Psoas muscle (tissue), 8 donors: ENCODE measurements around the gene GPR137. TPM values are rescaled to one million over a fixed set of nuclear protein-coding genes. Genes with fewer than 3 reads are reported as not detected.
A peak's percentile ranks its signal among the peaks of the same experiment; 100 is the strongest.

Experiments used
- ATAC-seq, 4 donors: fragments of 200-7000 bp; cut with Tn5 transposase; one replicate each; pipeline ENCODE4 v1.9.1; 2020; ENCODE audit warnings: moderate library complexity in 3 of 4, mild to moderate bottlenecking in 2 of 4
- DNase-seq, 2 donors: peaks; one replicate each; pipeline ENCODE4 v3.0.0-alpha.2; 2020
- H3K27ac ChIP-seq: fragments of 200-600 bp; one replicate; pipeline ENCODE4 v1.8.0; 2022
- H3K27me3 ChIP-seq, 3 donors: fragments of 200-600 bp in 1 of 3; one replicate each; pipeline versions ENCODE4 v1.6.1 to v1.8.0; 2013 to 2022; ENCODE audit warnings: low read length in 2 of 3, mild to moderate bottlenecking in 2 of 3, moderate library complexity in 1 of 3; ENCODE audit not compliant: insufficient read depth in 3 of 3
- H3K36me3 ChIP-seq, 2 donors: fragments of 200-600 bp in 1 of 2; one replicate each; pipeline versions ENCODE4 v1.6.1 to v1.8.0; 2013 to 2022; ENCODE audit warnings: low read depth in 1 of 2, mild to moderate bottlenecking in 1 of 2, moderate library complexity in 1 of 2; ENCODE audit not compliant: insufficient read depth in 1 of 2
- H3K4me1 ChIP-seq: fragments of 200-600 bp; one replicate; pipeline ENCODE4 v1.8.0; 2022
- H3K4me3 ChIP-seq: fragments of 200-600 bp; one replicate; pipeline ENCODE4 v1.8.0; 2022; ENCODE audit warnings: mild to moderate bottlenecking
- H3K9me3 ChIP-seq: fragments of 200-600 bp; one replicate; pipeline ENCODE4 v1.8.0; 2022
- WGBS, 3 donors: extraction: QIAGEN DNeasy Blood & Tissue Kit; methylation state at CpG; one replicate each; pipeline versions ENCODE4 v1.1.6 to v1.1.7; 2013; 5-methylcytosine and 5-hydroxymethylcytosine counted together
- intact Hi-C, 2 donors: fragments of 100-400 bp; cut with DNase I; formaldehyde crosslinking; loops; one replicate each; pipeline versions ENCODE4 v1.11.0 to v1.14.2; 2022
- polyA plus RNA-seq, 3 donors: library from polyadenylated mRNA; stranded (reverse); fragments of 200-250 nt; gene quantifications; one replicate each; pipeline ENCODE4 v1.2.3, GENCODE V29; 2013
- total RNA-seq, 4 donors: library from RNA; stranded (reverse); fragmentation: NEBNext Ultra II Directional in 2 of 4; extraction: Animal tissue kit (Norgen Biotek cat#: 25700) in 2 of 4; gene quantifications; one replicate each; pipeline versions ENCODE4 v1.2.1 to v1.2.4, GENCODE V29; 2021 to 2023
- TF ChIP-seq, protein P1 (sequence below): fragments of 200-600 bp; IDR thresholded peaks from one replicate; pipeline ENCODE4 v1.8.0; 2022; ENCODE audit warnings: antibody characterized with exemption
- donor health status: healthy with polysubstance abuse.
- donor health status: DM: no; HTN: no; CAD: no; lungs with moderate emphysema.
- donor health status: Bipolar disorder and iron deficiency.
- donor health status: healthy.
- donor health status: DM: yes; HTN: yes; CAD: no.
- donor health status: DM: no; HTN: no; CAD: no.
- donor health status: DM: no; HTN: no; CAD: no.
- donor health status: DM: yes; HTN: yes; CAD: no.

The GPR137 gene
- total and polyA plus RNA-seq, 7 donors: 13.8 to 49.9 (median 17.7) TPM

GRCh38 chr11:64261556-64262080 lies 24.0 kb upstream of the GPR137 start:
- TF ChIP-seq, protein P1, sequence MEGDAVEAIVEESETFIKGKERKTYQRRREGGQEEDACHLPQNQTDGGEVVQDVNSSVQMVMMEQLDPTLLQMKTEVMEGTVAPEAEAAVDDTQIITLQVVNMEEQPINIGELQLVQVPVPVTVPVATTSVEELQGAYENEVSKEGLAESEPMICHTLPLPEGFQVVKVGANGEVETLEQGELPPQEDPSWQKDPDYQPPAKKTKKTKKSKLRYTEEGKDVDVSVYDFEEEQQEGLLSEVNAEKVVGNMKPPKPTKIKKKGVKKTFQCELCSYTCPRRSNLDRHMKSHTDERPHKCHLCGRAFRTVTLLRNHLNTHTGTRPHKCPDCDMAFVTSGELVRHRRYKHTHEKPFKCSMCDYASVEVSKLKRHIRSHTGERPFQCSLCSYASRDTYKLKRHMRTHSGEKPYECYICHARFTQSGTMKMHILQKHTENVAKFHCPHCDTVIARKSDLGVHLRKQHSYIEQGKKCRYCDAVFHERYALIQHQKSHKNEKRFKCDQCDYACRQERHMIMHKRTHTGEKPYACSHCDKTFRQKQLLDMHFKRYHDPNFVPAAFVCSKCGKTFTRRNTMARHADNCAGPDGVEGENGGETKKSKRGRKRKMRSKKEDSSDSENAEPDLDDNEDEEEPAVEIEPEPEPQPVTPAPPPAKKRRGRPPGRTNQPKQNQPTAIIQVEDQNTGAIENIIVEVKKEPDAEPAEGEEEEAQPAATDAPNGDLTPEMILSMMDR: no peak
- H3K9me3 ChIP-seq: no peaks in the 10 kb centered on the region
- ATAC-seq: no peak
- DNase-seq: peak in 1 of 2 donors; percentile 48
- 81 to 92% (median 85%) methylated on average over 18 of the region's 18 CpGs for WGBS, 3 donors
- no peak overlapping the region for H3K27ac ChIP-seq
- H3K36me3 ChIP-seq: peaks cover 3 to 85% of the 10 kb centered on the region in 2 donors
- H3K27me3 ChIP-seq: no peaks in the 10 kb centered on the region
- H3K4me3 ChIP-seq: no peak overlapping the region
- intact Hi-C loops: no loop called here
- no peaks in the 10 kb centered on the region for H3K4me1 ChIP-seq

DNA sequence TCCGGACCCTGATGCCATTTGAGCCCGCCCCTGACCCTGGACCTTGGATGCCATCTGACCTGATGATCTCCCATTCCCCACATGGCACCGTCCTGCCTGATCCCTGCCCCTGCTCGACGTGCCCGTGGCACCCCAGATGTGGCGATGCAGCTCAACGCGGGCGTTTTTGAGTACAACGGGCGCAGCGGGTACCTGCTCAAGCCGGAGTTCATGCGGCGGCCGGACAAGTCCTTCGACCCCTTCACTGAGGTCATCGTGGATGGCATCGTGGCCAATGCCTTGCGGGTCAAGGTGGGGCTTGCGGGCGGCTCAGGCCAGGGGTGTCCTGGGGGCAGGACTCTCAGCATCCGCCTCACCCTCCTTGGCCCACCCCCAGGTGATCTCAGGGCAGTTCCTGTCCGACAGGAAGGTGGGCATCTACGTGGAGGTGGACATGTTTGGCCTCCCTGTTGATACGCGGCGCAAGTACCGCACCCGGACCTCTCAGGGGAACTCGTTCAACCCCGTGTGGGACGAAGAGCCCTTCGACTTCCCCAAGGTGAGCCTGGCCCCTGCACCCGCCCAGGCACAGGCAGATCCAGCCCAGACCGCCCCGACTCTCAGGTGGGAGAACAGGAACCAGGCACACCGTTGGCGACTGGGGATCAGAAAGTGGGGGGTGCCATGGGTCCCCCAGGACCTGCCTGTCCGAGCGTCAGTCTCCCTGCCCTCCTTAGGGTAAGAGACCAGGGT lies 23.2 kb upstream of the GPR137 start:
- ATAC-seq: no peak
- Histone ChIP-seq H3K4me1 (no peaks in the 10 kb centered on the region), H3K4me3 (no peak overlapping the region), H3K27me3 (no peaks in the 10 kb centered on the region), H3K36me3 (peaks cover 3 to 78% of the 10 kb centered on the region in 2 donors), H3K9me3 (no peaks in the 10 kb centered on the region), H3K27ac (no peak overlapping the region)
- 92 to 93% (median 93%) methylated on average over 42 of the region's 42 CpGs for WGBS, 3 donors
- intact Hi-C loops: no loop called here
- DNase-seq: peak in 1 of 2 donors; percentile 53
- TF ChIP-seq, protein P1: no peak

- ATAC-seq (no peak), DNase-seq (peak in 1 of 2 donors; percentile 46)
- no peaks in the 10 kb centered on the region for H3K27me3 ChIP-seq
- TF ChIP-seq, protein P1: no peak
- H3K27ac ChIP-seq: no peak overlapping the region
- peaks cover 3 to 70% of the 10 kb centered on the region in 2 donors for H3K36me3 ChIP-seq
- H3K4me3 ChIP-seq: no peak overlapping the region
- 80 to 86% (median 82%) methylated on average over 27 to 29 of the region's 29 CpGs for WGBS, 3 donors
- H3K4me1 ChIP-seq: peaks cover 6% of the 10 kb centered on the region
- intact Hi-C loops: no loop called here
- no peaks in the 10 kb centered on the region for H3K9me3 ChIP-seq
Observed at GRCh38 chr11:64263021-64263946, 22.4 kb upstream of the GPR137 start.

GRCh38 chr11:64263947-64264317 lies 21.7 kb upstream of the GPR137 start:
- TF ChIP-seq, protein P1: no peak
- no peaks in the 10 kb centered on the region for H3K27me3 ChIP-seq
- no peaks in the 10 kb centered on the region for H3K9me3 ChIP-seq
- H3K27ac ChIP-seq: no peak overlapping the region
- intact Hi-C loops: no loop called here
- WGBS, 3 donors: 86 to 97% (median 92%) methylated on average over 8 of the region's 8 CpGs
- DNase-seq (no peak), ATAC-seq (no peak)
- H3K4me3 ChIP-seq: no peak overlapping the region
- peaks cover 3 to 63% of the 10 kb centered on the region in 2 donors for H3K36me3 ChIP-seq
- peaks cover 12% of the 10 kb centered on the region for H3K4me1 ChIP-seq
